Spleen (tissue), 11 donors: Measurements from ENCODE around the gene MTNR1B. TPM values are rescaled to one million over a fixed set of nuclear protein-coding genes. Genes with fewer than 3 reads are reported as not detected.

ENCODE experiments used
- DNase-seq: peaks from one replicate; pipeline ENCODE4 v3.0.0-alpha.2; 2020
- H3K27ac ChIP-seq, 8 donors: fragments of 200-600 bp; sonication (generic) in 7 of 8; 1 replicate in 4 of 8; 2 replicates in 4 of 8; pipeline versions ENCODE4 v1.5.0 to v1.8.0; 2016 to 2021; ENCODE audit warnings: inconsistent platforms in 4 of 8, mild to moderate bottlenecking in 4 of 8, moderate library complexity in 1 of 8
- H3K27me3 ChIP-seq, 7 donors: fragments of 200-600 bp; sonication (generic) in 6 of 7; replicated peaks in 1 of 7; 1 replicate in 4 of 7; 2 replicates in 3 of 7; pipeline versions ENCODE4 v1.5.0 to v1.8.0; 2016 to 2021; ENCODE audit warnings: inconsistent platforms in 3 of 7, mild to moderate bottlenecking in 1 of 7
- H3K36me3 ChIP-seq, 6 donors: fragments of 200-600 bp; sonication (generic) in 5 of 6; 1 replicate in 4 of 6; 2 replicates in 2 of 6; pipeline versions ENCODE4 v1.5.0 to v1.8.0; 2016 to 2021; ENCODE audit warnings: inconsistent platforms in 2 of 6
- H3K4me1 ChIP-seq, 6 donors: fragments of 200-600 bp; sonication (generic) in 5 of 6; 1 replicate in 3 of 6; 2 replicates in 3 of 6; pipeline versions ENCODE4 v1.5.0 to v1.8.0; 2016 to 2021; ENCODE audit warnings: inconsistent platforms in 3 of 6
- H3K4me3 ChIP-seq, 8 donors: fragments of 200-600 bp; sonication (generic) in 7 of 8; 1 replicate in 4 of 8; 2 replicates in 4 of 8; pipeline versions ENCODE4 v1.5.0 to v1.8.0; 2016 to 2021; ENCODE audit warnings: inconsistent platforms in 4 of 8, mild to moderate bottlenecking in 4 of 8, moderate library complexity in 2 of 8
- H3K9me3 ChIP-seq, 8 donors: fragments of 200-600 bp; sonication (generic) in 7 of 8; 1 replicate in 4 of 8; 2 replicates in 4 of 8; pipeline versions ENCODE4 v1.5.0 to v1.8.0; 2016 to 2021; ENCODE audit warnings: inconsistent platforms in 4 of 8
- CTCF ChIP-seq, 11 experiments: fragments of 200-600 bp in 7 of 11; fragments of 450-650 bp in 4 of 11; sonication (generic) in 4 of 11; IDR thresholded peaks in 8 of 11; conservative IDR thresholded peaks in 3 of 11; 1 replicate in 7 of 11; 2 replicates in 4 of 11; pipeline versions ENCODE4 v1.4.0 to v1.8.0; 2016 to 2021; ENCODE audit warnings: antibody characterized with exemption in 11 of 11, inconsistent platforms in 4 of 11, mild to moderate bottlenecking in 1 of 11
- POLR2A ChIP-seq, 3 donors: fragments of 450-650 bp; IDR thresholded peaks; one replicate each; pipeline ENCODE4 v1.5.1; 2017; ENCODE audit warnings: antibody characterized with exemption in 3 of 3, mild to moderate bottlenecking in 1 of 3
- POLR2AphosphoS5 ChIP-seq, 3 donors: sonication (generic); formaldehyde crosslinking; IDR thresholded peaks; one replicate each; pipeline ENCODE4 v1.5.1; 2017; ENCODE audit warnings: antibody characterized with exemption in 3 of 3
- WGBS, 5 donors: extraction: QIAGEN DNeasy Blood & Tissue Kit in 3 of 5; methylation state at CpG; one replicate each; pipeline versions ENCODE4 v1.1.5 to v1.1.7; 2013 to 2018; 5-methylcytosine and 5-hydroxymethylcytosine counted together
- intact Hi-C: fragments of 100-400 bp; cut with DNase I; formaldehyde crosslinking; loops from one replicate; pipeline ENCODE4 v1.15.0; 2023; ENCODE audit warnings: low total_unique reads
- polyA plus RNA-seq, 3 donors: library from polyadenylated mRNA; stranded (reverse); fragments of 200-250 nt; gene quantifications; one replicate each; pipeline ENCODE4 v1.2.1, GENCODE V29; 2013
- total RNA-seq, 7 donors: library from RNA; depleted of rRNA in 3 of 7; stranded (reverse); fragments of >200 nt in 3 of 7; fragmentation: NEBNext Ultra II Directional in 4 of 7; extraction: Animal tissue kit (Norgen Biotek cat#: 25700) in 4 of 7; gene quantifications; one replicate each; pipeline versions ENCODE4 v1.1.0 to v1.2.1, GENCODE V29; 2016 to 2021
- donor health status: healthy with polysubstance abuse.
- donor health status: DM: no; HTN: no; CAD: no; lungs with moderate emphysema.
- donor health status: DM: no; HTN: no; CAD: no.
- donor health status: Bipolar disorder and iron deficiency.
- donor health status: healthy.
- donor health status: DM: no; HTN: no; CAD: no.
- donor health status: DM: yes; HTN: yes; CAD: no.

MTNR1B gene
- total and polyA plus RNA-seq, 10 donors, result not detected

- 74 to 88% (median 80%) methylated on average over 2 of the region's 2 CpGs for WGBS, 5 donors
- no peak for TF ChIP-seq POLR2AphosphoS5 (IDR thresholded peaks at IDR 0.05)
- no peak for TF ChIP-seq CTCF (IDR thresholded peaks at IDR 0.05 in 8 of 11, conservative IDR thresholded peaks at IDR 0.05 in 3 of 11)
- no peak for TF ChIP-seq POLR2A (IDR thresholded peaks at IDR 0.05)
- H3K4me3 ChIP-seq, result no peak overlapping the region
Measured at GRCh38 chr11:92967867-92968266, 1.6 kb upstream of the MTNR1B start.

GRCh38 chr11:92969293-92969633, 188 bp upstream of the MTNR1B start:
- Histone ChIP-seq H3K36me3 (no peaks in the 10 kb centered on the region), H3K4me3 (no peak overlapping the region), H3K27me3 (peaks cover 0 to 28% (median 11%) of the 10 kb centered on the region in 7 donors), H3K9me3 (no peaks in the 10 kb centered on the region), H3K27ac (no peak overlapping the region), H3K4me1 (no peaks in the 10 kb centered on the region)
- intact Hi-C loops, result no loop called here
- WGBS, 5 donors, result 14 to 19% (median 16%) methylated on average over 15 to 16 of the region's 16 CpGs
- DNase-seq, result no peak
- TF ChIP-seq CTCF (IDR thresholded peaks at IDR 0.05 in 8 of 11, conservative IDR thresholded peaks at IDR 0.05 in 3 of 11) (no peak), POLR2A (IDR thresholded peaks at IDR 0.05) (no peak), POLR2AphosphoS5 (IDR thresholded peaks at IDR 0.05) (no peak)

More at GRCh38 chr11:92967867-92968266, 1.6 kb upstream of the MTNR1B start:
- Histone ChIP-seq H3K9me3 (no peaks in the 10 kb centered on the region), H3K36me3 (no peaks in the 10 kb centered on the region), H3K27me3 (peaks cover 0 to 28% (median 11%) of the 10 kb centered on the region in 7 donors), H3K27ac (no peak overlapping the region), H3K4me1 (no peaks in the 10 kb centered on the region)
- intact Hi-C loops, result no loop called here
- no peak for DNase-seq

- H3K9me3 ChIP-seq, result no peaks in the 10 kb centered on the region
- WGBS, 5 donors, result 49 to 81% (median 77%) methylated on average over 2 of the region's 2 CpGs
- no peak for DNase-seq
- H3K27me3 ChIP-seq, result peaks cover 0 to 28% (median 11%) of the 10 kb centered on the region in 7 donors
- TF ChIP-seq POLR2AphosphoS5 (IDR thresholded peaks at IDR 0.05) (no peak), POLR2A (IDR thresholded peaks at IDR 0.05) (no peak), CTCF (IDR thresholded peaks at IDR 0.05 in 8 of 11, conservative IDR thresholded peaks at IDR 0.05 in 3 of 11) (no peak)
- no peak overlapping the region for H3K4me3 ChIP-seq
- H3K27ac ChIP-seq, result no peak overlapping the region
- H3K36me3 ChIP-seq, result no peaks in the 10 kb centered on the region
- H3K4me1 ChIP-seq, result no peaks in the 10 kb centered on the region
- intact Hi-C loops, result no loop called here
Measured at GRCh38 chr11:92972248-92972647, 2.8 kb downstream of the MTNR1B start.

GRCh38 chr11:92975285-92975684, 5.8 kb downstream of the MTNR1B start:
- TF ChIP-seq CTCF (IDR thresholded peaks at IDR 0.05 in 8 of 11, conservative IDR thresholded peaks at IDR 0.05 in 3 of 11) (no peak), POLR2A (IDR thresholded peaks at IDR 0.05) (no peak), POLR2AphosphoS5 (IDR thresholded peaks at IDR 0.05) (no peak)
- WGBS, 5 donors, result 64 to 87% (median 84%) methylated on average over 3 of the region's 3 CpGs
- DNase-seq, result no peak
- Histone ChIP-seq H3K4me3 (no peak overlapping the region), H3K27me3 (peaks cover 0 to 14% (median 0%) of the 10 kb centered on the region in 7 donors), H3K27ac (no peak overlapping the region), H3K4me1 (no peaks in the 10 kb centered on the region), H3K9me3 (no peaks in the 10 kb centered on the region), H3K36me3 (no peaks in the 10 kb centered on the region)
- intact Hi-C loops, result no loop called here
